Measurements from ENCODE around the gene PALLD. TPM values are rescaled to one million over a fixed set of nuclear protein-coding genes. Genes with fewer than 3 reads are reported as not detected.
"Not testable (repeated sequence)": the region's sequence is repeated elsewhere in the genome, so short reads cannot be mapped to it uniquely, and the experiment has no call there.

The PALLD gene
- total RNA-seq, 2 donors from 2014 or later: 11.3 to 49.1 TPM

- no peaks in the 10 kb centered on the region for H3K4me1 Mint-ChIP-seq
- no peaks in the 10 kb centered on the region for H3K9me3 Mint-ChIP-seq
- H3K27ac Mint-ChIP-seq: no peak overlapping the region
- H3K36me3 Mint-ChIP-seq (ENCODE audit: low read depth): no peaks in the 10 kb centered on the region
- ATAC-seq (replicated peaks): no peak
- H3K4me3 Mint-ChIP-seq: no peak overlapping the region
- peaks cover 17% of the 10 kb centered on the region for H3K27me3 Mint-ChIP-seq
Measured at GRCh38 chr4:168690199-168690598, 193.3 kb downstream of the PALLD start.

GRCh38 chr4:168691631-168692369 is 194.9 kb downstream of the PALLD start:
- Mint-ChIP-seq H3K4me1 (no peaks in the 10 kb centered on the region), H3K27ac (no peak overlapping the region), H3K4me3 (no peak overlapping the region), H3K9me3 (no peaks in the 10 kb centered on the region), H3K27me3 (peaks cover 14% of the 10 kb centered on the region), H3K36me3 (ENCODE audit: low read depth) (no peaks in the 10 kb centered on the region)
- no peak for ATAC-seq (replicated peaks)

- Mint-ChIP-seq H3K4me3 (no peak overlapping the region), H3K9me3 (no peaks in the 10 kb centered on the region), H3K4me1 (no peaks in the 10 kb centered on the region), H3K27me3 (peaks cover 17% of the 10 kb centered on the region), H3K36me3 (ENCODE audit: low read depth) (no peaks in the 10 kb centered on the region), H3K27ac (no peak overlapping the region)
- no peak for ATAC-seq (replicated peaks)
Measured at GRCh38 chr4:168693750-168694490, 197.1 kb downstream of the PALLD start.

GRCh38 chr4:168694667-168695066 is 197.8 kb downstream of the PALLD start:
- ATAC-seq (replicated peaks): no peak
- no peak overlapping the region for H3K4me3 Mint-ChIP-seq
- no peaks in the 10 kb centered on the region for H3K9me3 Mint-ChIP-seq
- no peak overlapping the region for H3K27ac Mint-ChIP-seq
- no peaks in the 10 kb centered on the region for H3K4me1 Mint-ChIP-seq
- H3K36me3 Mint-ChIP-seq (ENCODE audit: low read depth): no peaks in the 10 kb centered on the region
- peaks cover 17% of the 10 kb centered on the region for H3K27me3 Mint-ChIP-seq

GRCh38 chr4:168695288-168695687 is 198.4 kb downstream of the PALLD start:
- Mint-ChIP-seq H3K27me3 (peaks cover 17% of the 10 kb centered on the region), H3K27ac (no peak overlapping the region), H3K36me3 (ENCODE audit: low read depth) (no peaks in the 10 kb centered on the region), H3K9me3 (no peaks in the 10 kb centered on the region), H3K4me1 (no peaks in the 10 kb centered on the region), H3K4me3 (no peak overlapping the region)
- no peak for ATAC-seq (replicated peaks)

GRCh38 chr4:168696280-168696679 is 199.4 kb downstream of the PALLD start:
- Mint-ChIP-seq H3K9me3 (no peaks in the 10 kb centered on the region), H3K27ac (no peak overlapping the region), H3K36me3 (ENCODE audit: low read depth) (no peaks in the 10 kb centered on the region), H3K27me3 (peaks cover 17% of the 10 kb centered on the region), H3K4me1 (no peaks in the 10 kb centered on the region), H3K4me3 (no peak overlapping the region)
- no peak for ATAC-seq (replicated peaks)

GRCh38 chr4:168696826-168697225 is 200.0 kb downstream of the PALLD start:
- Mint-ChIP-seq H3K36me3 (ENCODE audit: low read depth) (no peaks in the 10 kb centered on the region), H3K27ac (no peak overlapping the region), H3K9me3 (no peaks in the 10 kb centered on the region), H3K4me1 (no peaks in the 10 kb centered on the region), H3K27me3 (peaks cover 17% of the 10 kb centered on the region), H3K4me3 (no peak overlapping the region)
- ATAC-seq (replicated peaks): no peak

GRCh38 chr4:168699224-168699878 is 202.5 kb downstream of the PALLD start:
- no peaks in the 10 kb centered on the region for H3K36me3 Mint-ChIP-seq (ENCODE audit: low read depth)
- peaks cover 9% of the 10 kb centered on the region for H3K27me3 Mint-ChIP-seq
- no peak overlapping the region for H3K4me3 Mint-ChIP-seq
- H3K9me3 Mint-ChIP-seq: no peaks in the 10 kb centered on the region
- no peak overlapping the region for H3K27ac Mint-ChIP-seq
- ATAC-seq (replicated peaks): no peak
- H3K4me1 Mint-ChIP-seq: no peaks in the 10 kb centered on the region

- Mint-ChIP-seq H3K9me3 (no peaks in the 10 kb centered on the region), H3K4me3 (no peak overlapping the region), H3K27me3 (peaks cover 7% of the 10 kb centered on the region), H3K27ac (no peak overlapping the region), H3K4me1 (no peaks in the 10 kb centered on the region), H3K36me3 (ENCODE audit: low read depth) (no peaks in the 10 kb centered on the region)
- no peak for ATAC-seq (replicated peaks)
Measured at GRCh38 chr4:168701061-168701460, 204.2 kb downstream of the PALLD start.

GRCh38 chr4:168702581-168703087 is 205.8 kb downstream of the PALLD start:
- ATAC-seq (replicated peaks); H3K4me1 Mint-ChIP-seq; H3K27me3 Mint-ChIP-seq; H3K4me3 Mint-ChIP-seq; H3K36me3 Mint-ChIP-seq (ENCODE audit: low read depth); H3K9me3 Mint-ChIP-seq; H3K27ac Mint-ChIP-seq: not testable (repeated sequence)

- no peak for ATAC-seq (replicated peaks)
- Mint-ChIP-seq H3K27ac (no peak overlapping the region), H3K9me3 (no peaks in the 10 kb centered on the region)
Measured at GRCh38 chr4:168705121-168705520, 208.3 kb downstream of the PALLD start.

GRCh38 chr4:168707205-168707604 is 210.4 kb downstream of the PALLD start:
- no peak for ATAC-seq (replicated peaks)
- Mint-ChIP-seq H3K27ac (no peak overlapping the region), H3K4me3 (no peak overlapping the region), H3K27me3 (no peaks in the 10 kb centered on the region), H3K4me1 (no peaks in the 10 kb centered on the region), H3K9me3 (no peaks in the 10 kb centered on the region), H3K36me3 (ENCODE audit: low read depth) (no peaks in the 10 kb centered on the region)

More at GRCh38 chr4:168705121-168705520, 208.3 kb downstream of the PALLD start:
- no peaks in the 10 kb centered on the region for H3K27me3 Mint-ChIP-seq
- no peak overlapping the region for H3K4me3 Mint-ChIP-seq
- no peaks in the 10 kb centered on the region for H3K36me3 Mint-ChIP-seq (ENCODE audit: low read depth)
- H3K4me1 Mint-ChIP-seq: no peaks in the 10 kb centered on the region

GRCh38 chr4:168708108-168708507 is 211.3 kb downstream of the PALLD start:
- Mint-ChIP-seq H3K9me3 (no peaks in the 10 kb centered on the region), H3K4me1 (no peaks in the 10 kb centered on the region), H3K27me3 (no peaks in the 10 kb centered on the region), H3K4me3 (no peak overlapping the region), H3K36me3 (ENCODE audit: low read depth) (no peaks in the 10 kb centered on the region), H3K27ac (no peak overlapping the region)
- ATAC-seq (replicated peaks): no peak

GRCh38 chr4:168710353-168710946 is 213.6 kb downstream of the PALLD start:
- no peaks in the 10 kb centered on the region for H3K36me3 Mint-ChIP-seq (ENCODE audit: low read depth)
- H3K27me3 Mint-ChIP-seq: no peaks in the 10 kb centered on the region
- no peak overlapping the region for H3K4me3 Mint-ChIP-seq
- no peak overlapping the region for H3K27ac Mint-ChIP-seq
- ATAC-seq (replicated peaks): no peak
- H3K9me3 Mint-ChIP-seq: no peaks in the 10 kb centered on the region
- no peaks in the 10 kb centered on the region for H3K4me1 Mint-ChIP-seq

Data from activated T-helper 17 cell treated with anti-CD3 and anti-CD28 coated beads, Interleukin-2, amount 50 U/mL, for 72 hours (primary cell).